NCI-H146 treated with DMSO at 0.1 percent for 48 hours (cell line): Measurements from ENCODE around the gene STOX2.
"Not testable (repeated sequence)": the region's sequence is repeated elsewhere in the genome, so short reads cannot be mapped to it uniquely, and the experiment has no call there.

Experiments
- DNase-seq: peaks from one replicate; lab custom pipeline; 2025; ENCODE audit not compliant: unreplicated experiment; lab: John Stamatoyannopoulos, UW

STOX2 gene

DNA sequence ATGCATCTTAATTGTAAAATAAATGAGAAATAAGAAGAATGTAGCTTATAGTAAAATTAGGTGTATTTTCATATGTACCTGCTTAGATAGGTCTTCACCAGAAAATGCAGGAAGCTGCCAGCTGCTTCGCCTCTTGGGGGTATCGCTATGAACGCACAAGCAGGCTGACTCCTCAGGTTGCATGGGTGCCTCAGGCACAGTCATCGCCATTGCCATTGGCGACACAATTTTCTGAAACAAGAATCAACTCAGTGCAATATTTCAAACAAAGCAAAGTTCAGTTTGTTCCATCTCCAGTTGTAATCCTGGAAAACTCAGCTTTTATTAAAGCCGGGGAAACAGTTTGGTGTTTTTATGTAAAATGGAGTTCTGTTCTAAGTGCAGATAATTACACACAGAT lies 29.7 kb downstream of the STOX2 start:
- DNase-seq, result no peak

DNA sequence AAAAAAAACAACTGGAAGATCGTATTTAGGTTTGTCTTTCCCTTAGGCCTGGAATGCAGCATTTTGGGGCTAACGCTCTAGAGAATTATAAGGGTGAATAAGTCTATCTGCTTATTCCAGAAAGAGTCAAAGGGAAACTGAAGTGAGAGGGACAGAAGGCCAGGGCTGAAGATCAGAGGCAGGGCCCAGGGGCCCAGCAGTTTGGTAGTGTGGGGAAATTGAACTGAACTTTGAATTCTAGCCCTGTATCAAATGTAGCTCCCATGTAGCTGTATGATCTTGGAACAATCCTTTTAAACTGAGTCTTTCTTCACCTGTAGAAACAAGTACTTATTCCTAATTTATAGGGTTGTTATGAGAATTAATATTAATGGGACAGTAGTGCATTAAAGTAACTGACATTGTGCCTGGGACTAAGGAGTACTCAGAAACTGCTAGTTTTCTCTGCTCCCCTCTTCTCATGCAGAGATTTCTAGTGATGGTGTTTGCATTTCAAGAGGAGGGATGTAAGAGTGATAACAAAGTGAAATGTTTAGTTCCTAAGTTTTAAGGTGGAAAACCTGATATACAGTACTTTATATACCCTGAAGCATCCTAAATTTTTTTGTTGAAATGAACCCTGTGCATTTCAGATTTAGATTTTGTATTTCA lies 30.4 kb downstream of the STOX2 start:
- DNase-seq, result no peak

GRCh38 chr4:183936047-183936446 lies 30.9 kb downstream of the STOX2 start:
- no peak for DNase-seq

DNA sequence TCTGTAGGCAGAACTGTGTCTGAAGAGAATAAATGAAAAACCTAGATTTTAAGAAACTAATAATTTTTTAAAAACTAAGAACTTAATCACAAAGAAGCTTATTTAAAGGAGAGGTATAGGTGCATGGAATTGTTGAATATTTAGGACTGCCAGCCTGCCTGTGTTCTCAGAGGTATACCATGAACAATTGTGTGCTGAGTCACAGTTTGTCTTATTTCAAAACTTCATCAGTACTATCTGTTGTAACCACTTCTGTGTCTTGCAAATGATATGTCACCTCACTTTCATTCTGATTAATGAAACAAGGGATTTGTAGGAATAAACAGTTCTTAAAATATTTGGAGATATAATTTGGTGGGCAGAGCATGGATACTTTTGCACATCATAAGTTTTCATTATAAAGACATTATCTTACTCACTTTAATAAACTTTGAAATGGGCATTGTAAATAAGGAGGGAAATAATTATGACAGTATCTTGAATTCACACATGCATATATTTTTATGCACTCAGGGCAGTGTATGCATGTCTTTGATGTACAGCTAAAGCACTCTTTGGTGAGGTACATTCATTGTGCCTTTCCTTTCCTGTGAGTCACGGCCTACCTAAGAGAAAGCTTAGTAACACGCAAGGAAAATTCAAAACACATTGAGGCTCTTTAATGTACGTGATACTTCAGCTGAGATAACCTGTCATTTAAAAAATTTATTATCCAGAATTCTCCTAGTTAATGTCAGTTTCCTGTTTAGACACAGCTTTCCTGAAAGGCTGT lies 31.7 kb downstream of the STOX2 start:
- no peak for DNase-seq

- DNase-seq, result no peak
These were observed 35.8 kb downstream of the STOX2 start for GRCh38 chr4:183940864-183941263.

- DNase-seq, result no peak
These were observed 36.9 kb downstream of the STOX2 start for GRCh38 chr4:183941964-183942363.

DNA sequence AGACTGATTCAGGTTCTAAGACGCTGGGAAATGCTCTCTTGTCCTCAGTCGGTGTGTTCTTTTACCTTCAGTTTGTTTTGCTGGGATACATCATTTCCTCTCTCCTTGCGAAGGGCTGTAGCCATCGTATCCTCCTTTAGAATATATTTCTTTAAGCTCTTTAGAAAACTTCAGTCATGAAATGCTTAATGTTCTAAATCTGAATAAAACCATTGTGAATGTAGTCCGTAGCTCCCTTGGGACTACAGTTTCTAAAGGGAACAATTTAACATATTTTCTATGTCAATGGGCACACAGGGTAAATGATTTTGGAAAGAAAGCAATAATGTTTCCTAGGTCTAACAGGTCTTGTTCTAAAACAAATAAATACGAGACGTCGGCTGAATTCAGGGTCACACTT lies 40.6 kb downstream of the STOX2 start:
- no peak for DNase-seq

DNA sequence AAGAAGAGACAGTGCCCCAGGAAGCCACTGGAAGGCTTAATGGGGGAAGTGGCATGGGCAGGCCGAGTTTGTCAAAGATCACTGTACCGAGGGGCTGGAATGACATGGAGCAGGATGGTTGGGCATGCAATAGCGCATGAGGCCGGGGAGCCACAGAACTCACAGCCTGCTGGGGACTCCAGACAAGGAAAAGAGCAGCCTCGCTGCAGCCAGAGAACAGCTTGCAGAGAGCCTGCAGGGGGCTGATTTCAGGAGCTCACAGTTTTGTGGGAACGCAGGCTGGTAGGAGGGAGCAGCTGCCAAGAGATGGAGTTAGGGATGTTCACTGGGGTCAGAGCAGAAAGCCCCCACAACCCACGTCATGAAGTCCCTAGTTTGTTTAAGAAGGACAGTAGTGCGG lies 45.4 kb downstream of the STOX2 start:
- DNase-seq, result no peak

DNA sequence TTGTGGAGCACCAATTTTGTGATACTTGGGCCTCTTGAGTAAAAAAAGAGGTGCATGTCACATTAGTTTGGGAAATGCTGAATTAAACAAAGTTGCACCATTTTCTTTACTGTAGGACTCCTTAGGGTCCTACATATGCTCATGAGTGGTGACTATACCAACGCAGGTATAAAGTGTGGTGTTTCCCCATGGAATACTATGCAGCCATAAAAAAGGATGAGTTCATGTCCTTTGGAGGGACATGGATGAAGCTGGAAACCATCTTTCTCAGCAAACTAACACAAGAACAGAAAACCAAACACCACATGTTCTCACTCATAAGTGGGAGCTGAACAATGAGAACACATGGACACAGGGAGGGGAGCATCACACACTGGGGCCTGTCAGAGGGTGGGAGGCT lies 47.5 kb downstream of the STOX2 start:
- DNase-seq, result not testable (repeated sequence)

- no peak for DNase-seq
These were observed 54.4 kb downstream of the STOX2 start for GRCh38 chr4:183959319-183960045.

DNA sequence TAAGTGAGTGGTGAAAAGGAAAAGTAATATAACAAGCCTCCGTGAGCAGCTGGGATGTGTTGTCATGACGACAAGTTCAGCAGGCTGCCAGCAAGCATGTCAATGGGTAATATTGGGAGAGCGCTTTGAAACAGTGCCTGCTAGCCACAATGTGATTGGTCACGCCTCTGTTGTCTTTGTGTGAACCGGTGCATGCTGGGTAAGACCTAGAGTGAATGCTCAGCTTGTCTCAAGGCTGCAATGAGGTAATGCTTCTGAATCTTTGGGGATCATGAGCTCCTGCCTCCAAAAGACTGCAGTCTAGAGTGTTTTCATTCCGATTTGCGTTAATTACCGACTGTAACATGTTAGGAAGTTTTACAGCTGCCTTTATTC lies 54.9 kb downstream of the STOX2 start:
- no peak for DNase-seq

DNA sequence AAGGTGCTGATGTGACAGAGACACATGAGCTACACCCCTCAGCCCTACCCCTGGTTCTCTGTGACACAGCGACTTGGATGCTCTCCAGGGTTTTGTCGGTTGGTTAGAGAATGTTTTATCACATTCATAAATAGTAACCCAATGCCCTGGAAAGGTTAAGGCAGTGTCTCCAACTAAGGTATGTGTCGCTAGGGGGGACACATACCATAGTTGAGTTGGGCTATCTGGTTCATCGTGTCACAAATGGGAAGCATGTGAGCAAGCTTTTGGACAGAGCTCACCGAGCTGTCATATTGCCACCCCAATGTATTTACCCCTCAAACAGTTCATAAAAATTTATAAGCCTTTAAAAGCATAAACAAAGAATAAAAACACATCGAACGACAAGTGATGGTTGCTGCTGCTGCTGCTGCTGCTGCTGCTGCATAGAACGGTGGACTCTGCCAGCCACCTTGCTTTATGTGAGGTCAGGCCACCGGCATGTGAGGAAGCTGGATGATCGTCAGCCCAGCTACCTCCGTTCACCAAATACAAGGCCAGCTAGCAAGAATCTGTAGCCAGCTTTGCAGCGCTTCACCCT lies 55.9 kb downstream of the STOX2 start:
- no peak for DNase-seq

GRCh38 chr4:183961795-183962194 lies 56.7 kb downstream of the STOX2 start:
- no peak for DNase-seq

DNA sequence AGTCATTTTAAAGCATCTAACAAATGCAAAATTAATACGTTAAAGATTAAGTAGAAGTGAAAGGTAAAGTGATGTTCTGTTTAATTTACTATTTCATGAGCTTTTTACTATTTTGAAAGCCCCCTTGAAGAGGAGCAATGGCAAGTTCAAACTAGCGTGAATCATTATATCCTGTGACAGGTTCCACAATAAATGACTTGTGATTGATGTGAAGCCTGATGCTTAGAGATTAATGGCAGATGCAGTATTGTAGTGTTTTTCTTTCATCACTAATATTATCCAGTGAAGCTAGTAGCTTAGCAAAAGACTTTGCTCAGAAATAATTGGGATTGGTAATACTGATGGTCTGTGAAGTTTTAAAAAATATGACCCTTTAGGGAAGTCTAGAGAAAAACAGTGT lies 57.3 kb downstream of the STOX2 start:
- no peak for DNase-seq

GRCh38 chr4:183966371-183966770 lies 61.3 kb downstream of the STOX2 start:
- no peak for DNase-seq

DNA sequence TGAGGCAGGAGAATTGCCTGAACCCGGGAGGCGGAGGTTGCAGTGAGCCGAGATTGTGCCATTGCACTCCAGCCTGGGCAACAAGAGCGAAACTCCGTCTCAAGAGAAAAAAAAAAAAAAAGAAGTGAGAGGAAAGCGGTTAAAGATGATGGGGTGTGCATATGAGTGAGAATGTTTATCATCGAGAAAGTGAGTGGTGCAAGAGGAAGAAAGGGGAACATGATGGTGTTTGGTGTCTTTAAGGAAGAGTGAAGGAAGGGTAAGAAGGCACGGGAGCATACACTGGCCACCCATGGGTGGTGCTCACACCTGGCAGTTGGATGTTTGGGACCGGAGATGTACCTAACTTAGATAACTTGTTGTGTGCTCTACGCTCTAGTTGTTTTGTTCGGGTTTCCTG lies 62.2 kb downstream of the STOX2 start:
- no peak for DNase-seq

GRCh38 chr4:183968502-183968901 lies 63.4 kb downstream of the STOX2 start:
- no peak for DNase-seq

- no peak for DNase-seq
These were observed 63.8 kb downstream of the STOX2 start for GRCh38 chr4:183968931-183969330.

DNA sequence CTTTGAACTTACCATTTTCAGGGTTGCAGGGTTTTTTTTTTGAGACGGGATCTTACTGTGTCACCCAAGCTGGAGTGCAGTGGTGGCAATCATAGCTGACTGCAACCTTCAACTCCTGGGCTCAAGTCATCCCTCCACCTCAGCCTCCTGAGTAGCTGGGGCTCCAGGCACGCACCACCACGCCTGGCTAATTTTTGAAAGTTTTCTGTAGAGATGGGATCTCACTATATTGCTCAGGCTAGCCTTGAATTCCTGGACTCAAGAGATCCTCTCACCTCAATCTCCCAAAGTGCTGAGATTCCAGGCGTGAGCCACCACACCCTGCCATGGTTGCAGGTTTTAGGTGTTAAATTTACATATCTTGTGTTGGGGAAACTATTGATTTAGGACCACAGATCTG lies 64.5 kb downstream of the STOX2 start:
- DNase-seq, result no peak

- DNase-seq, result no peak
These were observed 66.9 kb downstream of the STOX2 start for GRCh38 chr4:183971929-183972490.

DNA sequence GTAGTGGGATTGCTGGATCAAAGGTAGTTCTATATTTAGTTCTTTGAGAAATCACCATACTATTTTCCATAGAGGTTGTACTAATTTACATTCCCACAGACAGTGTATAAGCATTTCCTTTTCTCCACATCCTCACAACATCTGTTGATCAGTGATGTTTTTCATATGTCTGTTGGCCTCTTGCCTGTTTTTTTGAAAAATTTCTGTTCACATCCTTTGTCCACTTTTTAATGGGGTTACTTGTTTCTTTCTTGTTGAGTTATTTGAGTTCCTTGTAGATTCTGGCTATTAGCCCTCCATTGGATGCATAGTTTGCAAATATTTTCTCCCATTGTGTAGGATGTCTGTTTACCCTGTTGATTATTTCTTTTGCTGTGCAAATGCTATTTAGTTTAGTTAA lies 72.6 kb downstream of the STOX2 start:
- DNase-seq, result no peak

- no peak for DNase-seq
These were observed 79.5 kb downstream of the STOX2 start for GRCh38 chr4:183984566-183984965.
